ENCODE results near the gene COX14. TPM values are rescaled to one million over a fixed set of nuclear protein-coding genes. Genes with fewer than 3 reads are reported as not detected.

COX14 gene
- total RNA-seq, 1 experiment from 2014 or later, result 31.9 TPM

- no peaks in the 10 kb centered on the region for H3K9me3 ChIP-seq (ENCODE audit: control insufficient read depth, low read depth, low read length)
- no peak overlapping the region for H3K9ac ChIP-seq (ENCODE audit: extremely low read depth, insufficient read length, low read length)
- no peak overlapping the region for H3K4ac ChIP-seq (ENCODE audit: low read depth, low read length)
- no peak overlapping the region for H2AFZ ChIP-seq (ENCODE audit: low read length)
- no peak overlapping the region for H3K56ac ChIP-seq (ENCODE audit: insufficient read length, low read depth, low read length)
- H3K23me2 ChIP-seq (ENCODE audit: insufficient read length, low read depth, low read length, poor library complexity, severe bottlenecking), result no peaks in the 10 kb centered on the region
- no peak overlapping the region for H4K91ac ChIP-seq (ENCODE audit: insufficient read length, low read depth, low read length)
- peaks cover 26 to 36% of the 10 kb centered on the region in 2 experiments for H3K4me1 Mint-ChIP-seq
- H4K20me1 ChIP-seq (ENCODE audit: control insufficient read depth, insufficient read depth, insufficient read length), result no peaks in the 10 kb centered on the region
- H3K18ac ChIP-seq (ENCODE audit: insufficient read length, low read depth, low read length), result no peak overlapping the region
- no peak overlapping the region for H3K27ac Mint-ChIP-seq
- H3K23ac ChIP-seq (ENCODE audit: insufficient read length, low read depth, low read length), result no peak overlapping the region
- H4K5ac ChIP-seq (ENCODE audit: insufficient read length, low read depth, low read length), result no peak overlapping the region
- no peak overlapping the region for H2BK5ac ChIP-seq (ENCODE audit: insufficient read length, low read length)
- no peak for DNase-seq
- no peaks in the 10 kb centered on the region for H3K79me2 ChIP-seq (ENCODE audit: insufficient read depth, low read length)
- no peak overlapping the region for H3K27ac ChIP-seq (ENCODE audit: insufficient read length, low read depth, low read length)
- H3K27me3 Mint-ChIP-seq (ENCODE audit: low read depth), result peaks cover 2% of the 10 kb centered on the region; the same call in 1 of the 2 replicates
- H2BK120ac ChIP-seq (ENCODE audit: low read depth, low read length, poor library complexity, severe bottlenecking), result no peak overlapping the region
- no peaks in the 10 kb centered on the region for H3K9me3 Mint-ChIP-seq
- no peak overlapping the region for H4K8ac ChIP-seq (replicated peaks; ENCODE audit: insufficient read length, low read depth, low read length)
- H3T11ph ChIP-seq (ENCODE audit: low read length), result no peak overlapping the region
- H2BK20ac ChIP-seq (ENCODE audit: low read depth, low read length, poor library complexity, severe bottlenecking), result no peak overlapping the region
- WGBS (ENCODE audit: extremely low coverage, insufficient read length, low lambda C conversion rate), result no CpG with 5 or more reads among the region's 10 CpGs
- TF ChIP-seq CTCF (conservative IDR thresholded peaks at IDR 0.05), result no peak
- no peak overlapping the region for H3K14ac ChIP-seq (ENCODE audit: insufficient read depth, low read length)
- H3K27me3 ChIP-seq (ENCODE audit: insufficient read depth, low read length), result no peaks in the 10 kb centered on the region
- no peaks in the 10 kb centered on the region; a peak in 1 of 7 replicates for H3K36me3 Mint-ChIP-seq (ENCODE audit: insufficient read depth in 1 of 3, low read depth in 3 of 3)
- H3K4me1 ChIP-seq (ENCODE audit: insufficient read depth, low read length), result no peaks in the 10 kb centered on the region
- no peak overlapping the region for H2AK5ac ChIP-seq (ENCODE audit: insufficient read length, low read length)
- H3K4me3 Mint-ChIP-seq, result no peak overlapping the region
- no peak overlapping the region for H2BK15ac ChIP-seq (ENCODE audit: low read depth, low read length)
- no peak overlapping the region for H2BK12ac ChIP-seq (ENCODE audit: insufficient read length, low read depth, low read length)
- H3K4me2 ChIP-seq (ENCODE audit: insufficient read depth, insufficient read length, low read length), result no peak overlapping the region
- no peaks in the 10 kb centered on the region for H3K79me1 ChIP-seq (ENCODE audit: insufficient read depth, low read depth, low read length, poor library complexity, severe bottlenecking)
These were observed 38.3 kb upstream of the COX14 start for GRCh38 chr12:50073712-50074111.

Data from H9 (cell line).